GM23338 (cell line): ENCODE results near the gene CHMP4A.

ENCODE experiments used
- CTCF ChIP-seq, 2 experiments: fragments of 200-600 bp in 1 of 2; sonication (generic) in 1 of 2; conservative IDR thresholded peaks; 2 replicates each; pipeline versions ENCODE4 v1.5.1 to v1.6.1; 2016 to 2017; ENCODE audit warnings: antibody characterized with exemption in 2 of 2, low read depth in 2 of 2, mild to moderate bottlenecking in 2 of 2, moderate library complexity in 1 of 2
- EZH2 ChIP-seq: fragments of 200-600 bp; sonication (generic); IDR thresholded peaks from one replicate; pipeline ENCODE4 v1.8.0; 2017; ENCODE audit warnings: antibody characterized with exemption, mild to moderate bottlenecking, low read depth; ENCODE audit not compliant: unreplicated experiment
- REST ChIP-seq: IDR thresholded peaks from one replicate; pipeline ENCODE4 v1.6.1; 2018; ENCODE audit warnings: antibody characterized with exemption; ENCODE audit not compliant: unreplicated experiment

GRCh38 chr14:24258548-24259265 lies 45.4 kb upstream of the CHMP4A start:
- TF ChIP-seq CTCF (conservative IDR thresholded peaks at IDR 0.05; ENCODE audit: low read depth in 2 of 2) (no peak), EZH2 (no peak), REST (no peak)
